HCT116 (cell line): ENCODE data around the gene SEBOX. TPM values are rescaled to one million over a fixed set of nuclear protein-coding genes. Genes with fewer than 3 reads are reported as not detected.

ENCODE experiments used
- ATAC-seq: fragments of 200-7000 bp; cut with Tn5 transposase; 2 replicates; pipeline ENCODE4 v1.9.1; 2020; ENCODE audit warnings: mild to moderate bottlenecking, moderate library complexity
- BruUV-seq: library from RNA; stranded (reverse); fragments of 400-500 nt; replicated peaks from 2 replicates; lab custom pipeline; 2021; lab: Mats Ljungman, UMichigan
- CTCF ChIA-PET: fragments of 300-600 bp; sonication (Branson Sonifier 250); formaldehyde crosslinking; loops from one replicate; lab custom pipeline; 2021; ENCODE audit warnings: antibody characterized with exemption; lab: Charles Lee
- POLR2A ChIA-PET: fragments of 300-600, 350-600 bp; sonication (Branson Sonifier 250); formaldehyde crosslinking; loops from one replicate; lab custom pipeline; 2021; ENCODE audit warnings: antibody characterized with exemption; lab: Charles Lee
- RAD21 ChIA-PET, 2 experiments: fragments of 300-600 bp; sonication (Branson Sonifier 250); formaldehyde crosslinking; loops; one replicate each; lab custom pipeline; 2023; ENCODE audit warnings: low total read pairs in 2 of 2; ENCODE audit not compliant: uncharacterized antibody in 2 of 2, unreplicated experiment in 2 of 2, low non-redundant PET in 1 of 2; lab: Charles Lee
- DNase-seq: peaks from one replicate; pipeline ENCODE4 v3.0.0-alpha.2; 2010; ENCODE audit warnings: low read depth, low spot score
- H2AFZ ChIP-seq: fragments of 200-600 bp; shearing (Covaris generic), sonication (generic); 2 replicates; pipeline ENCODE4 v1.6.1; 2017; ENCODE audit warnings: low read depth, mixed run types, mixed read lengths, antibody characterized with exemption, low read length; ENCODE audit not compliant: poor library complexity, severe bottlenecking
- H3K27ac ChIP-seq: 2 replicates; pipeline ENCODE4 v1.5.1; 2012; ENCODE audit warnings: low read depth, low read length
- H3K27me3 ChIP-seq: fragments of 200-600 bp; sonication (generic); 2 replicates; pipeline ENCODE4 v1.6.1; 2016; ENCODE audit warnings: mixed run types, low read length, mixed read lengths; ENCODE audit not compliant: insufficient read depth
- H3K36me3 ChIP-seq, 2 experiments: fragments of 200-500 bp in 1 of 2; fragments of 200-600 bp in 1 of 2; sonication (Bioruptor generic) in 1 of 2; sonication (generic) in 1 of 2; 2 replicates each; pipeline versions ENCODE4 v1.5.1 to v1.6.1; 2014 to 2016; ENCODE audit warnings: low read length in 2 of 2, inconsistent platforms in 1 of 2, mixed read lengths in 1 of 2, mixed run types in 1 of 2; ENCODE audit not compliant: insufficient read depth in 2 of 2, control insufficient read depth in 1 of 2
- H3K4me1 ChIP-seq, 2 experiments: fragments of 200-600 bp in 1 of 2; sonication (generic) in 1 of 2; 2 replicates each; pipeline versions ENCODE4 v1.5.1 to v1.6.1; 2012 to 2017; ENCODE audit warnings: low read length in 2 of 2, inconsistent platforms in 1 of 2, mild to moderate bottlenecking in 1 of 2, mixed read lengths in 1 of 2, mixed run types in 1 of 2, moderate library complexity in 1 of 2; ENCODE audit not compliant: insufficient read depth in 2 of 2, control insufficient read depth in 1 of 2
- H3K4me2 ChIP-seq: fragments of 200-600 bp; sonication (generic); 2 replicates; pipeline ENCODE4 v1.6.1; 2017; ENCODE audit warnings: mixed run types, low read length, mixed read lengths
- H3K4me3 ChIP-seq, 2 experiments: fragments of 200-600 bp in 1 of 2; sonication (generic) in 1 of 2; replicated peaks in 1 of 2; 2 replicates each; pipeline ENCODE4 v1.5.1; 2011 to 2016; ENCODE audit warnings: low read length in 2 of 2, control low read depth in 1 of 2, low read depth in 1 of 2, mild to moderate bottlenecking in 1 of 2, mixed read lengths in 1 of 2, mixed run types in 1 of 2
- H3K79me2 ChIP-seq: fragments of 200-600 bp; sonication (generic); 2 replicates; pipeline ENCODE4 v1.6.1; 2017; ENCODE audit warnings: mild to moderate bottlenecking, mixed run types, low read length, moderate library complexity, mixed read lengths; ENCODE audit not compliant: insufficient read depth
- H3K9ac ChIP-seq: fragments of 200-600 bp; sonication (generic); 2 replicates; pipeline ENCODE4 v1.6.1; 2016; ENCODE audit warnings: low read length, mixed read lengths
- H3K9me2 ChIP-seq: fragments of 200-600 bp; sonication (generic), shearing (Covaris generic); 2 replicates; pipeline ENCODE4 v1.6.1; 2017; ENCODE audit warnings: mixed run types, mild to moderate bottlenecking, moderate library complexity; ENCODE audit not compliant: insufficient read depth
- H3K9me3 ChIP-seq, 2 experiments: fragments of 200-500 bp in 1 of 2; fragments of 200-600 bp in 1 of 2; sonication (Bioruptor generic) in 1 of 2; sonication (generic) in 1 of 2; 2 replicates each; pipeline ENCODE4 v1.6.1; 2014 to 2017; ENCODE audit warnings: low read length in 2 of 2, mixed read lengths in 2 of 2, inconsistent platforms in 1 of 2, low read depth in 1 of 2, mild to moderate bottlenecking in 1 of 2, mixed run types in 1 of 2, moderate library complexity in 1 of 2; ENCODE audit not compliant: control insufficient read depth in 1 of 2, insufficient read depth in 1 of 2
- H4K20me1 ChIP-seq: fragments of 200-600 bp; sonication (generic), shearing (Covaris generic); 2 replicates; pipeline ENCODE4 v1.6.1; 2017; ENCODE audit warnings: mixed run types, mild to moderate bottlenecking, moderate library complexity; ENCODE audit not compliant: insufficient read depth
- CBX3 ChIP-seq: IDR thresholded peaks from 2 replicates; pipeline ENCODE4 v1.6.1; 2012; ENCODE audit warnings: low read depth
- CEBPB ChIP-seq: IDR thresholded peaks from 2 replicates; pipeline ENCODE4 v1.6.1; 2012; ENCODE audit warnings: low read depth
- CTCF ChIP-seq, 3 experiments: fragments of 200-600 bp in 1 of 3; sonication (generic) in 1 of 3; IDR thresholded peaks in 2 of 3; conservative IDR thresholded peaks in 1 of 3; 2 replicates each; pipeline ENCODE4 v1.5.1; 2012 to 2017; ENCODE audit warnings: low read depth in 2 of 3, low read length in 2 of 3, antibody characterized with exemption in 1 of 3, borderline replicate concordance in 1 of 3, control low read depth in 1 of 3, mild to moderate bottlenecking in 1 of 3, mixed read lengths in 1 of 3, mixed run types in 1 of 3, moderate library complexity in 1 of 3; ENCODE audit not compliant: insufficient read depth in 1 of 3
- EZH2phosphoT487 ChIP-seq: fragments of 200-600 bp; IDR thresholded peaks from 2 replicates; pipeline ENCODE4 v1.6.1; 2018; ENCODE audit warnings: antibody characterized with exemption, borderline replicate concordance
- SP1 ChIP-seq: IDR thresholded peaks from 2 replicates; pipeline ENCODE4 v1.6.1; 2012; ENCODE audit warnings: low read depth
- SRF ChIP-seq: IDR thresholded peaks from 2 replicates; pipeline ENCODE4 v1.6.1; 2012; ENCODE audit warnings: low read depth
- ZBTB33 ChIP-seq: IDR thresholded peaks from 2 replicates; pipeline ENCODE4 v1.6.1; 2011; ENCODE audit warnings: mild to moderate bottlenecking, low read length, moderate library complexity; ENCODE audit not compliant: insufficient replicate concordance; ENCODE audit errors: extremely low read depth
- ZFX ChIP-seq: fragments of 450-650 bp; IDR thresholded peaks from 2 replicates; pipeline ENCODE4 v1.6.1; 2017
- intact Hi-C: fragments of 100-400 bp; cut with micrococcal nuclease; formaldehyde crosslinking; loops from 2 replicates; pipeline ENCODE4 v1.10.0; 2022
- total RNA-seq: library from RNA; stranded (reverse); gene quantifications from one replicate; pipeline ENCODE4 v1.2.1, GENCODE V29; 2021; ENCODE audit not compliant: unreplicated experiment
- TF ChIP-seq, protein P1 (sequence below): IDR thresholded peaks from 2 replicates; pipeline ENCODE4 v1.6.1; 2012; ENCODE audit warnings: low read depth

Gene SEBOX
- total RNA-seq, 1 experiment from 2014 or later: not detected

DNA sequence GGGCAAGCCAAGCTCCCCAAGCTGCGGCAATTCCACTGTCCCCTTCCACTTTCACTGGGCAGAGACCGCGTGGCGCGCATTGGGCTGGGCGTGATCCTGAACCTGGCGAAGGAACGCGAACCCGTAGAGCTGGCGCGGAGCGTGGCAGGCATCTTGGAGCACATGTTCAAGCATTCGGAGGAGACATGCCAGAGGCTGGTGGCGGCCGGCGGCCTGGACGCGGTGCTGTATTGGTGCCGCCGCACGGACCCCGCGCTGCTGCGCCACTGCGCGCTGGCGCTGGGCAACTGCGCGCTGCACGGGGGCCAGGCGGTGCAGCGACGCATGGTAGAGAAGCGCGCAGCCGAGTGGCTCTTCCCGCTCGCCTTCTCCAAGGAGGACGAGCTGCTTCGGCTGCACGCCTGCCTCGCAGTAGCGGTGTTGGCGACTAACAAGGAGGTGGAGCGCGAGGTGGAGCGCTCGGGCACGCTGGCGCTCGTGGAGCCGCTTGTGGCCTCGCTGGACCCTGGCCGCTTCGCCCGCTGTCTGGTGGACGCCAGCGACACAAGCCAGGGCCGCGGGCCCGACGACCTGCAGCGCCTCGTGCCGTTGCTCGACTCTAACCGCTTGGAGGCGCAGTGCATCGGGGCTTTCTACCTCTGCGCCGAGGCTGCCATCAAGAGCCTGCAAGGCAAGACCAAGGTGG is 16.3 kb upstream of the SEBOX start:
- intact Hi-C loops: no loop called here
- POLR2A ChIA-PET: no interaction called here
- TF ChIP-seq ZFX (no peak), EZH2phosphoT487 (no peak), CTCF (IDR thresholded peaks at IDR 0.05 in 2 of 3, conservative IDR thresholded peaks at IDR 0.05 in 1 of 3; ENCODE audit: borderline replicate concordance in 1 of 3, insufficient read depth in 1 of 3, low read depth in 2 of 3, low read length in 2 of 3) (no peak), SP1 (no peak), CEBPB (no peak), ZBTB33 (no peak), CBX3 (no peak), SRF (no peak)
- TF ChIP-seq, protein P1, sequence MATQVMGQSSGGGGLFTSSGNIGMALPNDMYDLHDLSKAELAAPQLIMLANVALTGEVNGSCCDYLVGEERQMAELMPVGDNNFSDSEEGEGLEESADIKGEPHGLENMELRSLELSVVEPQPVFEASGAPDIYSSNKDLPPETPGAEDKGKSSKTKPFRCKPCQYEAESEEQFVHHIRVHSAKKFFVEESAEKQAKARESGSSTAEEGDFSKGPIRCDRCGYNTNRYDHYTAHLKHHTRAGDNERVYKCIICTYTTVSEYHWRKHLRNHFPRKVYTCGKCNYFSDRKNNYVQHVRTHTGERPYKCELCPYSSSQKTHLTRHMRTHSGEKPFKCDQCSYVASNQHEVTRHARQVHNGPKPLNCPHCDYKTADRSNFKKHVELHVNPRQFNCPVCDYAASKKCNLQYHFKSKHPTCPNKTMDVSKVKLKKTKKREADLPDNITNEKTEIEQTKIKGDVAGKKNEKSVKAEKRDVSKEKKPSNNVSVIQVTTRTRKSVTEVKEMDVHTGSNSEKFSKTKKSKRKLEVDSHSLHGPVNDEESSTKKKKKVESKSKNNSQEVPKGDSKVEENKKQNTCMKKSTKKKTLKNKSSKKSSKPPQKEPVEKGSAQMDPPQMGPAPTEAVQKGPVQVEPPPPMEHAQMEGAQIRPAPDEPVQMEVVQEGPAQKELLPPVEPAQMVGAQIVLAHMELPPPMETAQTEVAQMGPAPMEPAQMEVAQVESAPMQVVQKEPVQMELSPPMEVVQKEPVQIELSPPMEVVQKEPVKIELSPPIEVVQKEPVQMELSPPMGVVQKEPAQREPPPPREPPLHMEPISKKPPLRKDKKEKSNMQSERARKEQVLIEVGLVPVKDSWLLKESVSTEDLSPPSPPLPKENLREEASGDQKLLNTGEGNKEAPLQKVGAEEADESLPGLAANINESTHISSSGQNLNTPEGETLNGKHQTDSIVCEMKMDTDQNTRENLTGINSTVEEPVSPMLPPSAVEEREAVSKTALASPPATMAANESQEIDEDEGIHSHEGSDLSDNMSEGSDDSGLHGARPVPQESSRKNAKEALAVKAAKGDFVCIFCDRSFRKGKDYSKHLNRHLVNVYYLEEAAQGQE: no peak
- TF ChIP-seq, all 23 proteins: peak for 0
- no peak for DNase-seq
- no peak for ATAC-seq
- ChIA-PET RAD21 (no interaction called here), CTCF (no interaction called here)
- no peak overlapping the region for H3K9ac ChIP-seq
- H3K27ac ChIP-seq: no peak overlapping the region
- no peak overlapping the region for H2AFZ ChIP-seq
- BruUV-seq: no TSS peak
- H3K36me3 ChIP-seq: no peaks in the 10 kb centered on the region
- H3K79me2 ChIP-seq: no peaks in the 10 kb centered on the region
- H3K4me2 ChIP-seq: no peak overlapping the region
- no peaks in the 10 kb centered on the region for H3K4me1 ChIP-seq
- H3K4me3 ChIP-seq: no peak overlapping the region
- no peaks in the 10 kb centered on the region for H3K9me3 ChIP-seq
- no peaks in the 10 kb centered on the region for H3K9me2 ChIP-seq
- H3K27me3 ChIP-seq: no peaks in the 10 kb centered on the region
- no peaks in the 10 kb centered on the region for H4K20me1 ChIP-seq
